Measurements from ENCODE around the gene KDM4C. TPM values are rescaled to one million over a fixed set of nuclear protein-coding genes. Genes with fewer than 3 reads are reported as not detected.

The KDM4C gene
- total RNA-seq, 2 experiments from 2014 or later: 60.1 to 61.3 TPM

GRCh38 chr9:6819112-6819511 is 61.3 kb downstream of the KDM4C start:
- Histone ChIP-seq H3K4me3 (ENCODE audit: low read length) (no peak overlapping the region), H3K36me3 (ENCODE audit: insufficient read depth, low read length) (peaks cover 10% of the 10 kb centered on the region), H3K27ac (ENCODE audit: low read depth in 1 of 2, low read length in 2 of 2) (no peak overlapping the region), H3K4me1 (ENCODE audit: insufficient read depth, low read length) (no peaks in the 10 kb centered on the region), H3K27me3 (ENCODE audit: control insufficient read depth in 1 of 2, insufficient read depth in 2 of 2, low read length in 2 of 2) (no peaks in the 10 kb centered on the region), H3K9me3 (ENCODE audit: control insufficient read depth in 1 of 2, insufficient read depth in 1 of 2, low read length in 2 of 2) (no peaks in the 10 kb centered on the region)
- H3K27me3 Mint-ChIP-seq: no peaks in the 10 kb centered on the region
- H3K4me1 Mint-ChIP-seq (ENCODE audit: low read depth): peaks cover 33% of the 10 kb centered on the region
- ChIA-PET CTCF (no interaction called here), POLR2A (interaction anchor here (1.0 to 1.3 kb wide), 2 partner anchors 61 to 62 kb away, joined by 3 to 4 read pairs; partner anchors contain the start of gene KDM4C)
- no peak overlapping the region for H3K4me3 Mint-ChIP-seq
- H3K36me3 Mint-ChIP-seq (ENCODE audit: low read depth): peaks cover 87% of the 10 kb centered on the region
- DNase-seq (no peak), ATAC-seq (ENCODE audit: poor library complexity) (no peak)
- H3K9me3 Mint-ChIP-seq: no peaks in the 10 kb centered on the region
- H3K27ac Mint-ChIP-seq: no peak overlapping the region
- TF ChIP-seq, protein P1, sequence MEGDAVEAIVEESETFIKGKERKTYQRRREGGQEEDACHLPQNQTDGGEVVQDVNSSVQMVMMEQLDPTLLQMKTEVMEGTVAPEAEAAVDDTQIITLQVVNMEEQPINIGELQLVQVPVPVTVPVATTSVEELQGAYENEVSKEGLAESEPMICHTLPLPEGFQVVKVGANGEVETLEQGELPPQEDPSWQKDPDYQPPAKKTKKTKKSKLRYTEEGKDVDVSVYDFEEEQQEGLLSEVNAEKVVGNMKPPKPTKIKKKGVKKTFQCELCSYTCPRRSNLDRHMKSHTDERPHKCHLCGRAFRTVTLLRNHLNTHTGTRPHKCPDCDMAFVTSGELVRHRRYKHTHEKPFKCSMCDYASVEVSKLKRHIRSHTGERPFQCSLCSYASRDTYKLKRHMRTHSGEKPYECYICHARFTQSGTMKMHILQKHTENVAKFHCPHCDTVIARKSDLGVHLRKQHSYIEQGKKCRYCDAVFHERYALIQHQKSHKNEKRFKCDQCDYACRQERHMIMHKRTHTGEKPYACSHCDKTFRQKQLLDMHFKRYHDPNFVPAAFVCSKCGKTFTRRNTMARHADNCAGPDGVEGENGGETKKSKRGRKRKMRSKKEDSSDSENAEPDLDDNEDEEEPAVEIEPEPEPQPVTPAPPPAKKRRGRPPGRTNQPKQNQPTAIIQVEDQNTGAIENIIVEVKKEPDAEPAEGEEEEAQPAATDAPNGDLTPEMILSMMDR (IDR thresholded peaks at IDR 0.05): no peak
- intact Hi-C loops (cut with DNase I, micrococcal nuclease): loop anchor here in 1 of 2 experiments (10.0 kb wide), 1 partner anchor 54 kb away; no protein-coding TSS in a partner anchor

DNA sequence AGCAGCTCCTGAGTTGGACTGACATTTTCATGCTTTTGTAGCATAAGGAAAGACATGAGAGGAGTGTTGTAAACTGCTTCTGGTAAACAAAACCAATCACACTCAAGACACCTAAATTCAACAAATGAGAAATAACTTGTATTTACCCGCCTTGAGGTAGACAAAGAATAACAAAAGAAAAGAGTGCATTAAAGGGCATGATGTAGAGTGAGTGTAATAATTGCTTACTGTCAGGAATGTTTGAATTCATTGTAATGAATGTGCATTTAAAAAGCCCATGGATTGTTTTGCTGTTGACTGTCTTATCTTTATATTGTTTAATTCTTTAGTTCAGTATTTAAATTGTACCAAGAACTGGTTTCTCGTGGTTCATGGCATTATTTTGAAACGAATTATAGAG is 61.8 kb downstream of the KDM4C start:
- Histone ChIP-seq H3K27me3 (ENCODE audit: control insufficient read depth in 1 of 2, insufficient read depth in 2 of 2, low read length in 2 of 2) (no peaks in the 10 kb centered on the region), H3K4me1 (ENCODE audit: insufficient read depth, low read length) (no peaks in the 10 kb centered on the region), H3K27ac (ENCODE audit: low read depth in 1 of 2, low read length in 2 of 2) (no peak overlapping the region), H3K36me3 (ENCODE audit: insufficient read depth, low read length) (peaks cover 10% of the 10 kb centered on the region), H3K4me3 (ENCODE audit: low read length) (no peak overlapping the region), H3K9me3 (ENCODE audit: control insufficient read depth in 1 of 2, insufficient read depth in 1 of 2, low read length in 2 of 2) (no peaks in the 10 kb centered on the region)
- H3K9me3 Mint-ChIP-seq: no peaks in the 10 kb centered on the region
- H3K4me3 Mint-ChIP-seq: no peak overlapping the region
- DNase-seq (no peak), ATAC-seq (ENCODE audit: poor library complexity) (no peak)
- peaks cover 87% of the 10 kb centered on the region for H3K36me3 Mint-ChIP-seq (ENCODE audit: low read depth)
- ChIA-PET POLR2A (interaction anchor here (1.0 kb wide), 1 partner anchor 63 kb away, joined by 3 read pairs; no protein-coding TSS in a partner anchor), CTCF (no interaction called here)
- intact Hi-C loops (cut with DNase I, micrococcal nuclease): loop anchor here in 1 of 2 experiments (10.0 kb wide), 1 partner anchor 55 kb away; no protein-coding TSS in a partner anchor
- H3K27ac Mint-ChIP-seq: no peak overlapping the region
- TF ChIP-seq, protein P1 (IDR thresholded peaks at IDR 0.05): no peak
- no peaks in the 10 kb centered on the region for H3K27me3 Mint-ChIP-seq
- H3K4me1 Mint-ChIP-seq (ENCODE audit: low read depth): peaks cover 30% of the 10 kb centered on the region

GRCh38 chr9:6822696-6823095 is 64.9 kb downstream of the KDM4C start:
- peak overlapping the region; percentile 53 for H3K27ac Mint-ChIP-seq
- Histone ChIP-seq H3K4me3 (ENCODE audit: low read length) (no peak overlapping the region), H3K27me3 (ENCODE audit: control insufficient read depth in 1 of 2, insufficient read depth in 2 of 2, low read length in 2 of 2) (no peaks in the 10 kb centered on the region), H3K9me3 (ENCODE audit: control insufficient read depth in 1 of 2, insufficient read depth in 1 of 2, low read length in 2 of 2) (no peaks in the 10 kb centered on the region), H3K4me1 (ENCODE audit: insufficient read depth, low read length) (no peaks in the 10 kb centered on the region), H3K27ac (ENCODE audit: low read depth in 1 of 2, low read length in 2 of 2) (no peak overlapping the region), H3K36me3 (ENCODE audit: insufficient read depth, low read length) (peaks cover 17% of the 10 kb centered on the region)
- ATAC-seq (ENCODE audit: poor library complexity) (no peak), DNase-seq (no peak)
- intact Hi-C loops (cut with DNase I, micrococcal nuclease): no loop called here
- H3K4me1 Mint-ChIP-seq (ENCODE audit: low read depth): peaks cover 21% of the 10 kb centered on the region
- TF ChIP-seq, protein P1 (IDR thresholded peaks at IDR 0.05): no peak
- H3K4me3 Mint-ChIP-seq: no peak overlapping the region
- no peaks in the 10 kb centered on the region for H3K27me3 Mint-ChIP-seq
- ChIA-PET POLR2A (no interaction called here), CTCF (no interaction called here)
- no peaks in the 10 kb centered on the region for H3K9me3 Mint-ChIP-seq
- H3K36me3 Mint-ChIP-seq (ENCODE audit: low read depth): peaks cover 83% of the 10 kb centered on the region
